Naive thymus-derived CD8-positive, alpha-beta T cell (primary cell): ENCODE measurements around the gene PYROXD2. TPM values are rescaled to one million over a fixed set of nuclear protein-coding genes. Genes with fewer than 3 reads are reported as not detected.

Source experiments
- ATAC-seq, 2 donors: fragments of 150-1000 bp; cut with Tn5 transposase in 1 of 2; sonication (Bioruptor Pico), chemical (Tn5 transposase) in 1 of 2; 1 replicate in 1 of 2; 2 replicates in 1 of 2; pipeline ENCODE4 v1.10.0; 2021; ENCODE audit warnings: mild to moderate bottlenecking in 2 of 2, moderate library complexity in 2 of 2
- POLR2A ChIA-PET: fragments of 350-600 bp; sonication (Branson Sonifier 250); formaldehyde crosslinking; loops from one replicate; lab custom pipeline; 2021; ENCODE audit warnings: antibody characterized with exemption; lab: Charles Lee
- DNase-seq, 10 donors: peaks; one replicate each; pipeline versions ENCODE4 v3.0.0 to v3.0.0-alpha.2; 2020 to 2022
- H3K27ac Mint-ChIP-seq, 10 donors: one replicate each; pipeline ENCODE4 v1.8.0; 2020 to 2022; ENCODE audit warnings: mild to moderate bottlenecking in 10 of 10, mixed read lengths in 10 of 10, moderate library complexity in 4 of 10, inconsistent platforms in 1 of 10
- H3K27me3 Mint-ChIP-seq, 5 donors: one replicate each; pipeline ENCODE4 v1.8.0; 2021 to 2022; ENCODE audit warnings: mixed read lengths in 5 of 5
- H3K36me3 Mint-ChIP-seq, 3 donors: one replicate each; pipeline ENCODE4 v1.8.0; 2020 to 2022; ENCODE audit warnings: mixed read lengths in 3 of 3, mild to moderate bottlenecking in 2 of 3, inconsistent platforms in 1 of 3
- H3K4me1 Mint-ChIP-seq, 4 donors: one replicate each; pipeline ENCODE4 v1.8.0; 2021 to 2022; ENCODE audit warnings: mixed read lengths in 4 of 4
- H3K4me3 Mint-ChIP-seq, 10 donors: one replicate each; pipeline ENCODE4 v1.8.0; 2020 to 2022; ENCODE audit warnings: mild to moderate bottlenecking in 10 of 10, mixed read lengths in 10 of 10, moderate library complexity in 6 of 10, inconsistent platforms in 1 of 10
- H3K9me3 Mint-ChIP-seq, 9 donors: one replicate each; pipeline ENCODE4 v1.8.0; 2020 to 2022; ENCODE audit warnings: mixed read lengths in 9 of 9, mild to moderate bottlenecking in 3 of 9, inconsistent platforms in 1 of 9, moderate library complexity in 1 of 9
- polyA plus RNA-seq, 3 donors: library from polyadenylated mRNA; unstranded; fragments of 300-500 nt; fragmentation: Illumina TruSeq; gene quantifications; one replicate each; pipeline ENCODE4 v1.2.3, GENCODE V29; 2021
- total RNA-seq, 8 experiments: library from RNA in 2 of 8; stranded (reverse) in 2 of 8; gene quantifications; one replicate each; pipeline ENCODE4 v1.2.3 and lab custom pipeline; 2021 to 2026

The PYROXD2 gene
- total and polyA plus RNA-seq, 5 experiments from 2014 or later = 3.8 to 20.3 (median 5.7) TPM

DNA sequence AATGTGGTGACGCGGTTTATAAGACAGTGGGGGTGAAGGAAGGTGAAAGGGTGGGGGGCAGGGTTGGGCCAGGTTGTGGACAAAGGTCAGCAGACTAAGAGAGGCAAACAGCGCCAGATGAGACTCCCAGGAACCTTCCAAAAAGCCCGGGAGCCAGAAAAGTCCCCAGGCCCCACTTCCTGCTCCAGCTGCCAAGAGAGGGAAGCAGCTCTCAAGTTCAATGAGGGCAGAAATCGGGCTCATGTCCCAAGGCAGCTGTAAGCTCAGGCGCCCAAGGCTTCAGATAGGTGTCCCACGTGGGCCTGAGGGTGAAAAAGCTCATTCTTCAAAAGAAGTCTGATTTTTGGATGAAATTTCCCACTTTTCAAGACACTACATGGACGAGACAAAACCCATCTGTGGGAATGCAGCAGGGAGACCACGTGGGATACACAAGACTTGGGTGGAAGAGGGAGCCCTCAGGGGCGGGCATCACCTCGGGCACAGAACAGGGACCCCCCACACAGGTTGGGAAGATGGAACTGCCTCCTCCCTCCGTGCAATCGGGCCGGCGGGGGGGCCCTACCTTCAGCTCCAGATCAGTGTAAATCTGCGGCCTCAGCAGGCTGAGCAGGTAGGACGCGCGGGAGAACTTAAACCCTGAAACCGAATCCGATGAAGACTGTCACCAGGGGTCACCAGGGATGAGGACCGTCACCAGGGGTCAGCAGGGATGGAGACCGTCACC, 7.8 kb downstream of the PYROXD2 start:
- H3K27me3 Mint-ChIP-seq = no peaks in the 10 kb centered on the region

DNA sequence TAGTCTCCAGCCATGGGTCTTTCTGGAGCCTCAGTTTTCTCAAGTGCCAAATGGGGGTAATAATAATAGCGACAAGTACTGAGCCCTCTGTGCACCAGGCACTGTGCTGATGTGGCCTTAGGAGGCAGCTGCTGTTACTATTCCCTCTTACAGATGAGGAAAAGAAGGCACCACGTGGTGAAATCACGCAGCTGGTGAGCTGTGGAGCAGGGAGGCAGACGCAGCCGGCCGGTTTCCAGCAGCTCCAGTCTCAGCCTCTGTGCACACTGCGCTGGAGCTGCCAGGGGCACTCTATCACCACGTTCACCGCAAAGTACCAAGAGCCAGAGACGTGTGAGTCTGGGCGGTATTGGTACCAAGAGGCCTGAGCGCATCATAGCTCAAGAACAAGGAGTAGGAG, 9.6 kb downstream of the PYROXD2 start:
- H3K9me3 Mint-ChIP-seq = no peaks in the 10 kb centered on the region
- H3K36me3 Mint-ChIP-seq = peaks cover 0 to 20% (median 20%) of the 10 kb centered on the region in 3 donors
- peaks cover 0 to 8% (median 3%) of the 10 kb centered on the region in 4 donors for H3K4me1 Mint-ChIP-seq
- no peak overlapping the region for H3K27ac Mint-ChIP-seq
- DNase-seq (no peak), ATAC-seq (no peak)
- POLR2A ChIA-PET = no interaction called here
- no peaks in the 10 kb centered on the region for H3K27me3 Mint-ChIP-seq
- no peak overlapping the region for H3K4me3 Mint-ChIP-seq

More for the DNA sequence above, 7.8 kb downstream of the PYROXD2 start:
- DNase-seq (peak in 1 of 10 donors; percentile 24), ATAC-seq (no peak)
- no peaks in the 10 kb centered on the region for H3K9me3 Mint-ChIP-seq
- H3K27ac Mint-ChIP-seq = no peak overlapping the region
- POLR2A ChIA-PET = no interaction called here
- no peak overlapping the region for H3K4me3 Mint-ChIP-seq
- H3K36me3 Mint-ChIP-seq = peaks cover 0 to 18% (median 18%) of the 10 kb centered on the region in 3 donors
- H3K4me1 Mint-ChIP-seq = peaks cover 7 to 14% (median 10%) of the 10 kb centered on the region in 4 donors

DNA sequence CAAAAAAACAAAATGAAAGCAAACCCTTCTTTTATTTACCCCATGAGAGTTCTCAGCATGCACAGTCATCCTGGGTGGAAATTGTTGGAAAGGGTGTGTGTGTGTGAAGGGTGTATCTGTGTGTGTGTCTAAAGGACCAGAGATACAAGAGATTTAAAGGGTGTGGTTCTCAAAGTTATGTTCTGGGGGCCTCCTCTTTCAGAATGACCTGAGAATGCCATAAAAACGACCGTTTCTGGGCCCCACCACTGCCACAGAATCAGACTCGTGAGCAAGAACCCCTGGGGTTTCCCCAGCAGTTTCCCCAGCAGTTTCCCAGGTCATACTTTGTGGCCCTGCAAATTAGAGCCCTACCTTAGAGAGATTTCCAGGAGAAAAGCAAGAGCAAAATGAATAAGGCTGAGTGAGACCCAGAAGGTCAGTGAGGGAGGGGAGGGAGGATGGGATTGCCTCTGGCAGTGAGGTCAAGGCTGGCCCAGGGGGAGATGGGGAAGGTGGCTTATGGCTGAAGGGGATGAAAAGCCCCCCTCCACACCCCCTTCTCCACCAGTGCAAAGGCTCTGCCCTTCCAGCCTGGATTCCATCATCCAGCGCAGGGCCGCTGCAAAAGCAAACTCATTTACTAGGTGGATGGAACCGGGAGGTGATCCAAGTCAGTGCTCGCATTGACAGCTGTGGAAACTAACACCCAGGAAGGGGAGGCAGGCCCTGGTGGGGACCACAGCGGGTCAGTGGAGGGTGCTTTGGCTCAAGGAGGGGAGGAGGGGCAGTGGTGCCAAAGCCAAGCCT, 10.2 kb downstream of the PYROXD2 start:
- Mint-ChIP-seq H3K9me3 (no peaks in the 10 kb centered on the region), H3K27me3 (no peaks in the 10 kb centered on the region), H3K4me1 (peaks cover 0 to 10% (median 3%) of the 10 kb centered on the region in 4 donors), H3K36me3 (peaks cover 0 to 24% (median 20%) of the 10 kb centered on the region in 3 donors), H3K4me3 (no peak overlapping the region), H3K27ac (peak overlapping the region in 1 of 10 donors; percentile 15)
- POLR2A ChIA-PET = no interaction called here
- ATAC-seq (no peak), DNase-seq (no peak)

DNA sequence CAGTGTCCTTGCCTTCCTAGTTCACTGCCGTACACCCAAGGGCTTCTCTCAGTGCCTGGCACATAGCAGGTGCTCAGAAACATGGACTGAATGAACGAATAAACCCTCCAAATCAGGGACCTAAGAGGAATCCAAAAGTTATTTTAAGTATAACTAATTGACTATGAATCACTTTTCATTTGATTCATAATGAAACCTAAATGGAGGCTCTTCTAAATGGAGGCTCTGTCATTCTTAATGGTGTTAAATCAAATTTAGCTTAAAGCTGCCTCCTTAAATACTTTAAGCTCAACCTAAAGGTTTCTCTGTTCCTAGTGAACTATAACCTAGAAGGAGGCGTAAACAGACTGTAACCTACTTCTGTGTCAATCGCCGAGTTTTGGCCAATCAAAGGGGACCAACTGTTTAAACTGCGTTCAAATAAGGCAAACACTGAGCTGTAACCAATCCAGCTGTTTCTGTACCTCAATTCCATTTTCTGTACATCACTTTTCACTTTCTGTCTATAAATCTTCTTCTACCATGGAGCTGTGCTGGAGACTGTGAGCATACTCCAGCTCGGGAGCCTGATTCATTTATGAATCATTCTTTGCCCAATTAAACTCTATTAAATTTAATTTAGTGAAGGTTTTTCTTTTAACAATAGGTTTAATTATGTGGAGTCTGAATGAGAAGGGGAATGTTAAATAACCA, 11.0 kb downstream of the PYROXD2 start:
- DNase-seq (no peak), ATAC-seq (no peak)
- no peaks in the 10 kb centered on the region for H3K27me3 Mint-ChIP-seq
- peaks cover 0 to 27% (median 20%) of the 10 kb centered on the region in 3 donors for H3K36me3 Mint-ChIP-seq
- H3K4me1 Mint-ChIP-seq = peaks cover 0 to 7% (median 2%) of the 10 kb centered on the region in 4 donors
- POLR2A ChIA-PET = no interaction called here
- no peak overlapping the region for H3K4me3 Mint-ChIP-seq
- H3K9me3 Mint-ChIP-seq = no peaks in the 10 kb centered on the region
- no peak overlapping the region for H3K27ac Mint-ChIP-seq

DNA sequence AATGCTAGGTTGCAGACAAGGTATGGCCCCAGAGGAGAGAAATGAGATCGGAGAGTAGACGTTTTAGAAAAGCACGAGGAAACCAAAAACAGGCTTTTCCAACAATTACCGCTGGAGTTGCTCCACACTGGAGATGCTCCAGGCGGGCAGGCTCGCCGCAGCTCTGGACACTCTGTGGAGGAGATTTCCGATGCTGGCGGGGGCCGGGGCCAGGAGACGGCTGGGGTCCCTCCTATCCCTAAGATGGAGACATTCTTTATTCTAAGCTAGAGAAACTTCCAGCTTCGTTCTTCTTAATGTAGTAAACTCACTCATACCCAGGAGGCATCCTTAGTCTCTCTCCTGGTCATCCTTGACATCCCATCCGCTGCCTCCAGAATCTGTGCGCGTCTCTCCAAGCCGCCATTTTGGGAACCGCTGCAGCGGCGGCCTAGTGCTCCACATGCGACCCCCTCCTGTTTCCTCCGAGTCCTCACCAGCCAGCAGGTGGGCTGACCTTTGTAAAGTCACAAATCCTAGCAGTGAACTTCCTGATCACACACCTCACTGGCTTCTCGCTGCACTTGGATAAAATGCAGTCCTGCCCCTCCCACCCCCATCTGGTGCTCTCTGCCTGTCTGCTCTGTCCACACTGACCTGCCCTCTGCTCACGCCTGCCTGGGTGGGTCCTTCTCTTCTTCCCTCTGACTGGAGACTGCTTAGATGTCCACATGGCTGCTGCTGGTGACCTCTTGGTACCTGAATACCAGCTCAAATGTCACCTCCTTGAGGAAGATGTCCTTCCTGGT, 11.9 kb downstream of the PYROXD2 start:
- ATAC-seq = no peak
- no peak overlapping the region for H3K27ac Mint-ChIP-seq
- no peaks in the 10 kb centered on the region for H3K27me3 Mint-ChIP-seq
- peaks cover 0 to 7% (median 1%) of the 10 kb centered on the region in 4 donors for H3K4me1 Mint-ChIP-seq
- DNase-seq = no peak
- no peaks in the 10 kb centered on the region for H3K9me3 Mint-ChIP-seq
- POLR2A ChIA-PET = no interaction called here
- H3K4me3 Mint-ChIP-seq = no peak overlapping the region
- H3K36me3 Mint-ChIP-seq = peaks cover 0 to 31% (median 22%) of the 10 kb centered on the region in 3 donors

DNA sequence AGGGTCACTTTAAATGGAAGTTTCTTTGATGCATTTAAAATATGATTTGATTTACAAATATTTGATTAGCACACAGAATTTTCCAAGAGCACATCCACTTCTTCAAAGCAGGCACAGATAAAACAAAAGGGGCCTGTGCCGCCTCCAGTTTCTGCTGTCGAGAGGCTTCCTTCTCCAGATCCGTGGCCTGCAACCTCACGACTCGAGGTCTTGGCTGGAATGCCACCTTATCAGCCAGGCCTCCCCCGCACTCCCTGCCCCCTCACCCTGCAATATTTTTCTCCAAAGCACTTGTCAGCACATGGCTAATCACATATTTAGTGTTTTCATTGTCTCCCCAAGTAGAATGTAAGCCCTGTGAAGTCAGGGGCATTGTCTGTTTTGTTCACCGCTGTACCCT, 12.5 kb downstream of the PYROXD2 start:
- H3K27ac Mint-ChIP-seq = no peak overlapping the region
- no peak for ATAC-seq
- no peaks in the 10 kb centered on the region for H3K9me3 Mint-ChIP-seq

DNA sequence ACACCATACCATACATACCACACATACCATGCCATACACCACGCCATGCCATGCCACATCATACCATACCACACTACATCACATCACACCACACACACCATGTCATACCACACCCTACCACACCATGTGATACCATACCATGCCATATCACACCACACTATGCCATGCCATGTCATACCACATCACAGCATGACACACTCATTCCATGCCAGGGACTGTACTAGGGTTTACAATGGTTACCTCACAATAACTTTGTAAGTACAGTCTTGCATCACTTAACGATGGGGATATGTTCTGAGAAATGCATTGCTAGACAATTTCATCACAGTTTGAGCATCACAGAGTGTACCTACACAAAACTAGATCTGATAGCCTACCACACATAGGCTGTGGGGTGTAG, 14.5 kb downstream of the PYROXD2 start:
- Mint-ChIP-seq H3K27ac (no peak overlapping the region), H3K9me3 (no peaks in the 10 kb centered on the region), H3K4me3 (no peak overlapping the region), H3K4me1 (peaks cover 0 to 7% (median 2%) of the 10 kb centered on the region in 4 donors), H3K27me3 (no peaks in the 10 kb centered on the region), H3K36me3 (peaks cover under 1 to 50% (median 31%) of the 10 kb centered on the region in 3 donors)
- DNase-seq (no peak), ATAC-seq (no peak)
- POLR2A ChIA-PET = no interaction called here

More for the DNA sequence above, 12.5 kb downstream of the PYROXD2 start:
- POLR2A ChIA-PET = no interaction called here
- no peak for DNase-seq
- Mint-ChIP-seq H3K27me3 (no peaks in the 10 kb centered on the region), H3K4me3 (no peak overlapping the region), H3K4me1 (peaks cover 0 to 7% (median under 1%) of the 10 kb centered on the region in 4 donors), H3K36me3 (peaks cover 0 to 33% (median 24%) of the 10 kb centered on the region in 3 donors)

DNA sequence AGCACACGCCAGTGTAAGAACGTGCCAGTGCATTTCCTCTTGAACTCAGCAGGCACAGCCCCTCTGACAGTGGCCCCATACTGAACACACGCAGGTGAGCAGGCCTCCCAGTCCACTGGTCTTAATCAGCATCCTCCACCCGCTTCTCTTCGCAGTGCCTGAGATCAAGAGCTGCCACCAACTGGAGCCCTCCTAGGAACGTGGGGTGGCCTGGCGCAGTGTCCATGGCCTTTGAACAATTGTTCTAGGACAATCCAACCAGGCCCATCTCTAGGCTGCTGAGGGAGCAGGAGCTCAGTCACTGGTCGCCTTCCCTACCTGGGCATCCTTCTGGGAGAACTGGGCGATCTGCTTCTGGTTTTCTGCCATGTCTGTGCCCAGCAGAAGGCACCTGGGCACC, 15.2 kb downstream of the PYROXD2 start:
- no peak overlapping the region for H3K27ac Mint-ChIP-seq
- DNase-seq = no peak
- peaks cover 0 to 7% (median 2%) of the 10 kb centered on the region in 4 donors for H3K4me1 Mint-ChIP-seq
- H3K4me3 Mint-ChIP-seq = no peak overlapping the region
- H3K27me3 Mint-ChIP-seq = no peaks in the 10 kb centered on the region
- peaks cover 3 to 56% (median 31%) of the 10 kb centered on the region in 3 donors for H3K36me3 Mint-ChIP-seq
- H3K9me3 Mint-ChIP-seq = no peaks in the 10 kb centered on the region
- POLR2A ChIA-PET = no interaction called here
- no peak for ATAC-seq

DNA sequence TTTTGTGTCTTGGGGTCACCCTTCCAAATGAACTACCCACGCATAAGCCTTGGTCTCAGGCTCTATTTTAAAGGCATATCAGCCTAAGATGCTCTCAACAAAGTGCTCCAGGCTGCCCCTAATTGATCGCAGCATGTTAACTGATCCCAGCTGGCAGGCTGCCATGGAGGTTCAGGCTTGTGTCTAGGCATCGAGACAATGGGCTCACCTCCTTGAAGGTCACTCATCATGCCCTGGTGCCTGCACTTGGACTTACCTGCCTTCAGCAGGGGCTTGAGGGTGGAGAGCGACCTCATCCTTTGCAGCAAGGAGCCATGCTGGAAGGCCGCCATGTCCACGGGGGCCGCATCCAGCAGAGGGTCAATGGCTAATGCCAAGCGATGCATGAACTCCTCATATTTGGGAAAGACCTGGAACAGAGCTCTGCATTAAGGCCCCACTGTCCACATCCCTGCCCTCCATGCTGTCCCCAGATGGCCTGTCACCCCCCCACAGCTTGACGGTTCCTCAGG, 17.8 kb downstream of the PYROXD2 start:
- H3K4me3 Mint-ChIP-seq = no peak overlapping the region
- no peaks in the 10 kb centered on the region for H3K9me3 Mint-ChIP-seq
- ATAC-seq = no peak
- DNase-seq = no peak
- peaks cover 6 to 18% (median 10%) of the 10 kb centered on the region in 4 donors for H3K4me1 Mint-ChIP-seq
- H3K36me3 Mint-ChIP-seq = peaks cover 3 to 52% (median 19%) of the 10 kb centered on the region in 3 donors
- POLR2A ChIA-PET = no interaction called here
- H3K27me3 Mint-ChIP-seq = no peaks in the 10 kb centered on the region
- no peak overlapping the region for H3K27ac Mint-ChIP-seq

DNA sequence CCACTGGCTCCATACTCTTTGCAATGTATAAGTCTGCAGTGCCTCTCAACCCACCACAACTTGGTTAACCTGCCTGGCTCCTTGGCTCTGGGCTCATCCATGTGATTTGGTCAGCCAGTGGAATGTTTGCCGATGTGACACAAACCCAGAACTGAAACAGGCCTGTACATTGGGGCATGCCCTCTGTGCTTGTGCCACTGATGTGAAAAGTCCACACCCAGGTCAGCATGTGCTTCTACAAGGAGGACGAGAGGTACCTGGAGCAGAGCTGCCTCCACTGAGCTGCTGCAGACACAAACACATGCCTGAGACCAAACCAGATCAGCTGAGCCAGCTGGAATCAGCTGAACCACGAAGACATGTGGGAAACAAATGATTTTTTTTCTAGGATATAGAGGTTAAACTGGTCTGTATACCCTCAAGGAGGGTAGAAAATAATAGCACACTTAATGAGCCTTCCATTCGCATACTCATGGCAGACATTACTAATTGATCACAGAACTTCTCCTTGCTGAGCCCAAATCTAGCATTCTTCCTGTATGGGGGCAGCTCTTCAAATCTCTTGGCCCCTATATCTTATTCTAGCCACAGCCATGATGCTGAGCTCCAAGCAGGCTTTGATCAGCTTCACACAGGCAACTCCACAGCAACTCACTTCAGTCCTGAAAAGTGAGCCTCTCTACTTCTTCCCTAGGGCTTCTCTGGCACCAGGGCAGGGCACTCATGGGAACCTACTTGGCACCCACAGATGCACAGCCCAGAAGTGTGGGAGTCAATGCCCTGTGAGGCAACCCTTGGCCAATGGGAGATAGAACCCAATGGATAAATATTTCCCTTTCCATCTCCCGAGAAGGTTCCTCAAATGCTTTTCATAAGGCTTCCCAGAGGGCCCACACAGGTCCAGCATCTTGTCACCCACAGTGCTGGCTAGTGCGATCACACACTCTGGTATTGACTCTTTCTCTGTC, 18.6 kb downstream of the PYROXD2 start:
- Mint-ChIP-seq H3K27me3 (no peaks in the 10 kb centered on the region), H3K9me3 (no peaks in the 10 kb centered on the region), H3K36me3 (peaks cover 3 to 50% (median 18%) of the 10 kb centered on the region in 3 donors), H3K27ac (peak overlapping the region in 1 of 10 donors; percentile 15), H3K4me1 (peaks cover 12 to 26% (median 15%) of the 10 kb centered on the region in 4 donors), H3K4me3 (no peak overlapping the region)
- POLR2A ChIA-PET = no interaction called here
- no peak for DNase-seq
- no peak for ATAC-seq

DNA sequence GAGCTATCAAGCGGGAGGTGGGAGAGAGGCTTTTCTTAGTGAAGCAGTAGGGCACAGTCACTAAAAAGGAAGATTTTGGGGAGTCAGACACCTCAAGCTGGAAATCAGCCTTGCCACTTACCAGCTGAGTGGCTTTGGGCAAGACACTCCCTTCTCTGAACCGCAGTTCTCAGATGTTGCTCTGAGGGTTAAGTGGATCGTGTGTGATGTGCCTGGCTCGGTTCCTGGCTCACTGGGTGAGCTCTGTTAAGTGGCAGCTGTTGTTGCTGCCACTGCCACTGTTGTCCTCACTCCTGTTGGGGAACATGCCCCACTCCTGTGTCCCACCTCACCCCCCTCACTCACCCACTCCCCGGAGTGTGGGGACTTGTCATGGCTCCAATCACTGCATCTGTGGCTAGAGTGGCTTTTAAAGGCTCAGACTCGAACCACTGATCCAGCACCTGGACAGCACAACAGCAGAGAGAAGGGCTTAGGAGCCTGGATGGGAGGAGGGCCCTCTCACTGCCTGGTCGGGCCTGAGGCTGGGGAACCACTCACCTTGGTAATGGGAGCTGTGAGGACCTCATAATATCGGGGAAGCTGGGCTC, 20.0 kb downstream of the PYROXD2 start:
- Mint-ChIP-seq H3K36me3 (peaks cover 3 to 49% (median 18%) of the 10 kb centered on the region in 3 donors), H3K27ac (no peak overlapping the region), H3K27me3 (no peaks in the 10 kb centered on the region), H3K4me3 (no peak overlapping the region), H3K9me3 (no peaks in the 10 kb centered on the region), H3K4me1 (peaks cover 23 to 39% (median 26%) of the 10 kb centered on the region in 4 donors)
- POLR2A ChIA-PET = no interaction called here
- ATAC-seq (no peak), DNase-seq (no peak)
